B cell (primary cell): ENCODE results near the gene CARD9. TPM values are rescaled to one million over a fixed set of nuclear protein-coding genes. Genes with fewer than 3 reads are reported as not detected.
A peak's percentile ranks its signal among the peaks of the same experiment; 100 is the strongest.

Experiments used
- ATAC-seq: fragments of 200-7000 bp; cut with Tn5 transposase; one replicate; pipeline ENCODE4 v1.10.0; 2021; ENCODE audit warnings: low read depth, mild to moderate bottlenecking, moderate number of reproducible peaks, moderate library complexity
- CTCF ChIA-PET: fragments of 350-600 bp; sonication (Branson Sonifier 250); formaldehyde crosslinking; loops from one replicate; lab custom pipeline; 2021; ENCODE audit warnings: antibody characterized with exemption, inconsistent platforms; lab: Charles Lee
- POLR2A ChIA-PET: fragments of 350-600 bp; sonication (Branson Sonifier 250); formaldehyde crosslinking; loops from one replicate; lab custom pipeline; 2021; ENCODE audit warnings: antibody characterized with exemption; lab: Charles Lee
- DNase-seq: peaks from one replicate; pipeline ENCODE4 v3.0.0; 2013
- H2AFZ ChIP-seq: 2 replicates; pipeline ENCODE4 v1.6.1; 2012; ENCODE audit warnings: mild to moderate bottlenecking, low read depth, low read length; ENCODE audit not compliant: insufficient read depth, poor library complexity, severe bottlenecking
- H3K27ac ChIP-seq, 2 donors: 1 replicate in 1 of 2; 2 replicates in 1 of 2; pipeline ENCODE4 v1.5.1; 2012 to 2013; ENCODE audit warnings: low read length in 2 of 2, mild to moderate bottlenecking in 2 of 2, moderate library complexity in 1 of 2
- H3K27me3 ChIP-seq, 4 experiments: fragments of 200-600 bp in 1 of 4; sonication (generic) in 1 of 4; replicated peaks in 1 of 4; 1 replicate in 2 of 4; 2 replicates in 2 of 4; pipeline versions ENCODE4 v1.6.1 to v1.7.0; 2013 to 2016; ENCODE audit warnings: low read length in 3 of 4, mild to moderate bottlenecking in 2 of 4, mixed read lengths in 1 of 4, moderate library complexity in 1 of 4; ENCODE audit not compliant: insufficient read depth in 4 of 4, control insufficient read depth in 3 of 4; ENCODE audit errors: control extremely low read depth in 1 of 4
- H3K36me3 ChIP-seq, 2 experiments: replicated peaks in 1 of 2; 1 replicate in 1 of 2; 2 replicates in 1 of 2; pipeline versions ENCODE4 v1.6.1 to v1.7.1; 2013; ENCODE audit warnings: low read length in 1 of 2; ENCODE audit not compliant: insufficient read depth in 2 of 2, control insufficient read depth in 1 of 2; ENCODE audit errors: control extremely low read depth in 1 of 2, extremely low read depth in 1 of 2
- H3K4me1 ChIP-seq, 2 donors: fragments of 200-600 bp in 1 of 2; sonication (generic) in 1 of 2; 1 replicate in 1 of 2; 2 replicates in 1 of 2; pipeline versions ENCODE4 v1.5.1 to v1.6.1; 2013 to 2017; ENCODE audit warnings: low read length in 2 of 2; ENCODE audit not compliant: control insufficient read depth in 2 of 2, insufficient read depth in 2 of 2
- H3K4me2 ChIP-seq: replicated peaks from 2 replicates; pipeline ENCODE3; 2012; ENCODE audit warnings: mild to moderate bottlenecking, low read depth, low read length; ENCODE audit not compliant: poor library complexity, severe bottlenecking
- H3K4me3 ChIP-seq, 5 experiments: fragments of 200-600 bp in 1 of 5; sonication (generic) in 1 of 5; 1 replicate in 3 of 5; 2 replicates in 2 of 5; pipeline versions ENCODE4 v1.5.1 to v1.7.0; 2011 to 2016; ENCODE audit warnings: low read length in 4 of 5, mild to moderate bottlenecking in 4 of 5, low read depth in 2 of 5, control low read depth in 1 of 5, moderate library complexity in 1 of 5; ENCODE audit not compliant: insufficient read depth in 1 of 5; ENCODE audit errors: control extremely low read depth in 1 of 5, extremely low read depth in 1 of 5
- H3K79me2 ChIP-seq: fragments of 200-600 bp; sonication (generic); one replicate; pipeline ENCODE4 v1.6.0; 2016; ENCODE audit warnings: low read length; ENCODE audit not compliant: control insufficient read depth, insufficient read depth
- H3K9ac ChIP-seq: fragments of 200-600 bp; sonication (generic); 2 replicates; pipeline ENCODE4 v1.6.1; 2017; ENCODE audit warnings: mild to moderate bottlenecking, low read length, moderate library complexity
- H3K9me3 ChIP-seq, 3 donors: one replicate each; pipeline versions ENCODE4 v1.6.1 to v1.7.1; 2013; ENCODE audit warnings: low read length in 2 of 3; ENCODE audit not compliant: control insufficient read depth in 2 of 3, insufficient read depth in 1 of 3; ENCODE audit errors: control extremely low read depth in 1 of 3
- H4K20me1 ChIP-seq: 2 replicates; pipeline ENCODE4 v1.6.0; 2012; ENCODE audit warnings: mild to moderate bottlenecking, low read length; ENCODE audit not compliant: insufficient read depth, control insufficient read depth, poor library complexity, severe bottlenecking
- H3K27ac Mint-ChIP-seq: one replicate; pipeline ENCODE4 v1.8.0; 2021; ENCODE audit warnings: mixed read lengths
- H3K27me3 Mint-ChIP-seq: one replicate; pipeline ENCODE4 v1.8.0; 2021; ENCODE audit warnings: mixed read lengths
- H3K4me1 Mint-ChIP-seq: one replicate; pipeline ENCODE4 v1.8.0; 2021; ENCODE audit warnings: mixed read lengths
- H3K4me3 Mint-ChIP-seq: one replicate; pipeline ENCODE4 v1.8.0; 2021; ENCODE audit warnings: mixed read lengths
- H3K9me3 Mint-ChIP-seq: one replicate; pipeline ENCODE4 v1.8.0; 2022; ENCODE audit warnings: mixed read lengths; ENCODE audit not compliant: insufficient read depth
- CTCF ChIP-seq: fragments of 200-600 bp; IDR thresholded peaks from one replicate; pipeline ENCODE4 v1.8.0; 2022; ENCODE audit warnings: antibody characterized with exemption, mild to moderate bottlenecking
- EZH2 ChIP-seq: IDR thresholded peaks from 2 replicates; pipeline ENCODE4 v1.6.1; 2012; ENCODE audit warnings: borderline replicate concordance, low read depth, mild to moderate bottlenecking, moderate library complexity, low read length; ENCODE audit not compliant: insufficient read depth, poor library complexity, severe bottlenecking
- WGBS: methylation state at CpG from one replicate; pipeline ENCODE4 v1.1.5; 2013; ENCODE audit warnings: missing lambda C conversion rate; ENCODE audit not compliant: insufficient coverage; 5-methylcytosine and 5-hydroxymethylcytosine counted together
- intact Hi-C: fragments of 100-400 bp; cut with micrococcal nuclease; formaldehyde crosslinking; loops from one replicate; pipeline ENCODE4 v1.10.0; 2022
- polyA plus RNA-seq: library from polyadenylated mRNA; depleted of rRNA; stranded (reverse); fragments of >200 nt; gene quantifications from 2 replicates; pipeline ENCODE4 v1.2.3, GENCODE V29; 2012
- total RNA-seq, 2 donors: library from RNA; stranded (reverse); fragments of 120-200 nt in 1 of 2; gene quantifications; 1 replicate in 1 of 2; 2 replicates in 1 of 2; pipeline versions ENCODE4 v1.2.3 to v1.2.4, GENCODE V29; 2013 to 2022

The CARD9 gene
- total and polyA plus RNA-seq, 2 donors (not counting 1 experiment from before 2014, with no cell fraction given), result 0.57 to 1.1 TPM

- intact Hi-C loops, result loop anchor here (1.0 to 2.0 kb wide), 4 partner anchors 10 to 73 kb away; partner anchors contain the start of genes DNLZ, INPP5E, SEC16A and SNAPC4
- Mint-ChIP-seq H3K4me1 (peaks cover 43% of the 10 kb centered on the region), H3K9me3 (no peaks in the 10 kb centered on the region), H3K27ac (peak overlapping the region; percentile 92), H3K4me3 (peak overlapping the region; percentile 92), H3K27me3 (no peaks in the 10 kb centered on the region)
- Histone ChIP-seq H3K9ac (peak overlapping the region; percentile 86), H3K36me3 (peaks cover 0 to 52% of the 10 kb centered on the region in 2 experiments), H4K20me1 (peaks cover 50% of the 10 kb centered on the region), H3K4me3 (peak overlapping the region; percentile 46 to 81 (median 75)), H2AFZ (peak overlapping the region; percentile 76), H3K4me2 (peak overlapping the region; percentile 91), H3K27me3 (no peaks in the 10 kb centered on the region), H3K9me3 (no peaks in the 10 kb centered on the region), H3K79me2 (peaks cover 71% of the 10 kb centered on the region), H3K4me1 (peaks cover 31 to 42% of the 10 kb centered on the region in 2 donors), H3K27ac (peak overlapping the region; percentile 55 to 81)
- ChIA-PET POLR2A (interaction anchor here (0.6 to 1.7 kb wide), 4 partner anchors 9 to 47 kb away, joined by 4 to 7 read pairs (median 4); partner anchors contain the start of gene DNLZ), CTCF (interaction anchor here (0.6 to 2.6 kb wide), 2 partner anchors 9 to 31 kb away, joined by 3 to 16 read pairs; partner anchors contain the start of gene SNAPC4)
- DNase-seq, result peak; percentile 63
- peak; percentile 15 for ATAC-seq
- 11% methylated on average over 71 of the region's 71 CpGs for WGBS
- TF ChIP-seq CTCF (no peak), EZH2 (no peak)
Observed at GRCh38 chr9:136409557-136410455, 36.3 kb upstream of the CARD9 start.
